ENCODE results near the gene MAPK8IP3. TPM values are rescaled to one million over a fixed set of nuclear protein-coding genes. Genes with fewer than 3 reads are reported as not detected.

MAPK8IP3 gene
- total RNA-seq, 3 donors from 2014 or later, result 41.1 to 82.6 (median 71.6) TPM

DNA sequence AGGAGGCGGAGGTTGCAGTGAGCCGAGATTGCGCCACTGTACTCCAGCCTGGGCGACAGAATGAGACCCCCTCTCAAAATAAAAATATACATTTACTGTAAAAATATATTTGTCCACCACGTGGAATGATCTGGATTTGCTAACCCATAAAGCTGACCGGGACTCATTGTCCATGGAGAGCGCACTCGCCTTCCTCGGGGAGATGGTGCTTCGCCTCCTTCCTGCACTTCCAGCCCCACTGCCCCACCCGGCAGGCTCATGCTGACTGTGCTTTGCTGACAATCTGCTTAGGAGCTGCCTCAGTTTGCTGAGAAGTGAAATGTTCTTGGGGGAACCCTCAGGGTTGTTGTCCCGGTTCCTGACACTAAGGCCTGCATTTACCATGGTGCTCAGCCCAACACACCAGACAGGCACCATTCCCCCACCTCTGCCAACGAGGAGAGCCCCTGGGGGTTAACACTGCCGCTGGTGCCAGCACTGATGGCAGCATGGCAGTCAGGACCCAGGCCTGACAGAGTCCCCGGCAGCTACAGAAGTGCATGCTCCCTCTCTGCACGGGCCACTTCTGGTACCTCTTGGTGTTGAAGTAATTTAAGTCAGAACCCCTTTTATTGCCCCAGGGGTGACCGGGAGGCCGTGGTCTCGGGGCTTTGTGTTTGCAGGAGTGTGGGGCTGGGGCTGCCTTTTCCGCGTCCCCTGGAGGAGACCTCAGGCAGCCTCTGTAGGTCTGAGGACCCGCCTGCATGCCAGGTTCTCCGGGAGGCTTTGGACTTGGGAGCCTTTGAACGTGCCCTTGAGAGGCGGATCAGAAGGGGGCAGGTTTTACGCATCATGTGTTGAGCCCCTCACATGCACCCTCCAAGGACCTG is 79.2 kb downstream of the MAPK8IP3 start:
- Histone ChIP-seq H3K27ac (no peak overlapping the region), H3K4me1 (peaks cover 0 to 15% of the 10 kb centered on the region in 2 donors), H3K36me3 (no peaks in the 10 kb centered on the region), H3K27me3 (no peaks in the 10 kb centered on the region), H3K9me3 (no peaks in the 10 kb centered on the region), H3K4me3 (no peak overlapping the region)
- no peak for DNase-seq (ENCODE audit: low spot score in 2 of 2)
- intact Hi-C loops (cut with DNase I; ENCODE audit: low total_unique reads), result no loop called here
- TF ChIP-seq POLR2AphosphoS5 (IDR thresholded peaks at IDR 0.05) (no peak), CTCF (IDR thresholded peaks at IDR 0.05) (no peak), POLR2A (IDR thresholded peaks at IDR 0.05) (no peak)

- no peak overlapping the region for H3K27ac ChIP-seq
- no peak overlapping the region for H3K4me3 ChIP-seq
- intact Hi-C loops (cut with DNase I; ENCODE audit: low total_unique reads), result no loop called here
- no peaks in the 10 kb centered on the region for H3K27me3 ChIP-seq
- no peak for DNase-seq (ENCODE audit: low spot score in 2 of 2)
- H3K36me3 ChIP-seq, result no peaks in the 10 kb centered on the region
- H3K9me3 ChIP-seq, result no peaks in the 10 kb centered on the region
- TF ChIP-seq CTCF (IDR thresholded peaks at IDR 0.05) (no peak), POLR2AphosphoS5 (IDR thresholded peaks at IDR 0.05) (no peak), POLR2A (IDR thresholded peaks at IDR 0.05) (no peak)
- H3K4me1 ChIP-seq, result peaks cover 0 to 13% of the 10 kb centered on the region in 2 donors
These were observed 79.8 kb downstream of the MAPK8IP3 start for GRCh38 chr16:1785846-1786170.

DNA sequence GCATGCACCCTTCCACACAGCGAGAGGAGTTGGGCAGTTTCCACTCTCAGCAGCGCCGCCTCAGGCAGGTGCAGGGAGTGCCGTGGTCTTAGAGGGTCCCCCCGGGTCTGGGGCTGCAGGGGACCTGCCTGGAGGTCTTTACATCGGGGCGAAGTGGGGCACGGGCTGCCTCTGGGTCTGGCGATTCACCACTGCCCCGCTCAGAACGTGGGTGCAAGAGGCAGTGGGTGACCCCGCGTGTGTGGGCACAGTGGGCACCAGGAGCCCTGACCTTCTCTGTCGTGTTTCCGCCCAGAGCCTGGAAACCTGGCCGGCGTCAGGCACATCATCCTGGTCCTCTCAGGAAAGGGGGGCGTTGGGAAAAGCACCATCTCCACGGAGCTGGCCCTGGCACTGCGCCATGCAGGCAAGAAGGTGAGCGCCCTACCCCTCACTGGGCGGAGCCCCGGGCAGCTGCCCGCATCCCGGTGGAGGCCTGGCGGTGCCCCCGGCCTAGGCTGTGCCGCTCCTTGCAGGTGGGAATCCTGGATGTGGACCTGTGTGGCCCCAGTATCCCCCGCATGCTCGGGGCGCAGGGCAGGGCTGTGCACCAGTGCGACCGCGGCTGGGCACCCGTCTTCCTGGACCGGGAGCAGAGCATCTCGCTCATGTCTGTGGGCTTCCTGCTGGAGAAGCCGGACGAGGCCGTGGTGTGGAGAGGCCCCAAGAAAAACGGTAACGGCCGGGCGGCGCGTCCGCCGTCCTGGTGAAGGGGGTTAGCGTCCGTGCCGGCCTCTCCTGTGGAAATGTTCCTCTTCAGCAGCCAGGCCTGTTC is 80.5 kb downstream of the MAPK8IP3 start:
- DNase-seq (ENCODE audit: low spot score in 2 of 2), result no peak
- TF ChIP-seq CTCF (IDR thresholded peaks at IDR 0.05), result no peak
- H3K4me1 ChIP-seq, result peaks cover 0 to 7% of the 10 kb centered on the region in 2 donors
- intact Hi-C loops (cut with DNase I; ENCODE audit: low total_unique reads), result no loop called here
- H3K4me3 ChIP-seq, result no peak overlapping the region
- H3K27ac ChIP-seq, result no peak overlapping the region
- H3K36me3 ChIP-seq, result no peaks in the 10 kb centered on the region
- H3K9me3 ChIP-seq, result no peaks in the 10 kb centered on the region
- H3K27me3 ChIP-seq, result no peaks in the 10 kb centered on the region

DNA sequence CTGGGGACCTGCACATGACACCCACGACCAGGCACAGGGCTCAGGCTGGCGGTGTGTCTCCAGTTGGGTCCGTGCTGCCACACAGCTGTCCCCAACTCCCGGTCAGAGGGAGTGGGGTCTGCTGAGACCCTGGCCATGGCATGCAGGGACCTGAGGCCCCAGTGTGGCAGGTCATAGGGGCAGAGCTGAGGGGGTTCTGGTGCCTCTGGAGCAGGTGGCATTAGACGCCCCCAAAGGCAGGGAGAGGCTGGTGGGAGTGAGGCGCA is 81.0 kb downstream of the MAPK8IP3 start:
- no peak for DNase-seq (ENCODE audit: low spot score in 2 of 2)
- intact Hi-C loops (cut with DNase I; ENCODE audit: low total_unique reads), result no loop called here

More for the DNA sequence above, 81.0 kb downstream of the MAPK8IP3 start:
- Histone ChIP-seq H3K27ac (no peak overlapping the region), H3K27me3 (no peaks in the 10 kb centered on the region), H3K4me1 (peaks cover 0 to 6% of the 10 kb centered on the region in 2 donors), H3K9me3 (no peaks in the 10 kb centered on the region), H3K4me3 (no peak overlapping the region), H3K36me3 (no peaks in the 10 kb centered on the region)
- no peak for TF ChIP-seq CTCF (IDR thresholded peaks at IDR 0.05)
- TF ChIP-seq POLR2A (IDR thresholded peaks at IDR 0.05), result no peak
- no peak for TF ChIP-seq POLR2AphosphoS5 (IDR thresholded peaks at IDR 0.05)
